GM23338 (cell line): Measurements from ENCODE around the gene FN1. TPM values are rescaled to one million over a fixed set of nuclear protein-coding genes. Genes with fewer than 3 reads are reported as not detected.
A peak's percentile ranks its signal among the peaks of the same experiment; 100 is the strongest.

ENCODE experiments used
- ATAC-seq: fragments of 200-7000 bp; cut with Tn5 transposase; 3 replicates; pipeline ENCODE4 v1.9.1; 2020
- DNase-seq: peaks from one replicate; pipeline ENCODE4 v3.0.0-alpha.2; 2015; ENCODE audit warnings: low spot score
- H2AFZ ChIP-seq: fragments of 200-600 bp; sonication (generic); 2 replicates; pipeline ENCODE4 v1.8.0; 2016; ENCODE audit warnings: antibody characterized with exemption, mild to moderate bottlenecking, moderate library complexity
- H3F3A ChIP-seq: fragments of 200-600 bp; sonication (generic); replicated peaks from 2 replicates; pipeline ENCODE4 v1.8.0; 2017; ENCODE audit warnings: antibody characterized with exemption, mixed run types, low read depth
- H3K27ac ChIP-seq: fragments of 200-600 bp; sonication (generic); 2 replicates; pipeline ENCODE4 v1.6.1; 2016; ENCODE audit warnings: low read depth
- H3K27me3 ChIP-seq: fragments of 200-600 bp; sonication (generic); 2 replicates; pipeline ENCODE4 v1.8.0; 2016; ENCODE audit warnings: mild to moderate bottlenecking, mixed run types, moderate library complexity; ENCODE audit not compliant: insufficient read depth
- H3K36me3 ChIP-seq: fragments of 200-600 bp; sonication (generic); 2 replicates; pipeline ENCODE4 v1.8.0; 2016; ENCODE audit warnings: mild to moderate bottlenecking; ENCODE audit not compliant: insufficient read depth
- H3K4me1 ChIP-seq: fragments of 200-600 bp; sonication (generic); 2 replicates; pipeline ENCODE4 v1.8.0; 2016; ENCODE audit warnings: mild to moderate bottlenecking, moderate library complexity; ENCODE audit not compliant: insufficient read depth
- H3K4me2 ChIP-seq: fragments of 200-600 bp; sonication (generic); 2 replicates; pipeline ENCODE4 v1.7.1; 2017; ENCODE audit warnings: mixed run types
- H3K4me3 ChIP-seq: fragments of 200-600 bp; sonication (generic); 2 replicates; pipeline ENCODE4 v1.6.1; 2016; ENCODE audit warnings: mixed run types
- H3K79me2 ChIP-seq: fragments of 200-600 bp; sonication (generic); replicated peaks from 2 replicates; pipeline ENCODE4 v1.8.0; 2017; ENCODE audit warnings: mild to moderate bottlenecking; ENCODE audit not compliant: insufficient read depth
- H3K9me2 ChIP-seq: fragments of 200-600 bp; sonication (generic); 2 replicates; pipeline ENCODE4 v1.8.0; 2017; ENCODE audit not compliant: insufficient read depth
- H4K20me1 ChIP-seq: fragments of 200-600 bp; sonication (generic); replicated peaks from 2 replicates; pipeline ENCODE4 v1.8.0; 2017; ENCODE audit warnings: mild to moderate bottlenecking; ENCODE audit not compliant: insufficient read depth
- H3K27ac Mint-ChIP-seq: 2 replicates; pipeline ENCODE4 v1.8.0; 2020; ENCODE audit warnings: inconsistent platforms, mild to moderate bottlenecking, moderate library complexity, mixed read lengths
- H3K27me3 Mint-ChIP-seq: 3 replicates; pipeline ENCODE4 v1.8.0; 2022; ENCODE audit warnings: low read depth, mild to moderate bottlenecking, moderate library complexity, mixed read lengths, inconsistent platforms; ENCODE audit not compliant: insufficient read depth, poor library complexity
- H3K36me3 Mint-ChIP-seq: 3 replicates; pipeline ENCODE4 v1.8.0; 2021; ENCODE audit warnings: low read depth, mild to moderate bottlenecking, inconsistent platforms, moderate library complexity, mixed read lengths
- H3K4me1 Mint-ChIP-seq: 3 replicates; pipeline ENCODE4 v1.8.0; 2020; ENCODE audit warnings: mild to moderate bottlenecking, inconsistent platforms, mixed read lengths
- H3K4me3 Mint-ChIP-seq: 3 replicates; pipeline ENCODE4 v1.8.0; 2021; ENCODE audit warnings: moderate library complexity, mild to moderate bottlenecking, inconsistent platforms, mixed read lengths
- H3K9me3 Mint-ChIP-seq: 3 replicates; pipeline ENCODE4 v1.8.0; 2020; ENCODE audit warnings: moderate library complexity, mild to moderate bottlenecking, inconsistent platforms, mixed read lengths
- CREB1 ChIP-seq: fragments of 250-450 bp; sonication (Bioruptor Pico); IDR thresholded peaks from 2 replicates; pipeline ENCODE4 v1.5.0; 2020; ENCODE audit warnings: low read depth, mild to moderate bottlenecking, moderate library complexity
- EZH2phosphoT487 ChIP-seq: fragments of 200-600 bp; sonication (generic); IDR thresholded peaks from one replicate; pipeline ENCODE4 v1.8.1; 2018; ENCODE audit warnings: antibody characterized with exemption; ENCODE audit not compliant: unreplicated experiment
- JUNB ChIP-seq: IDR thresholded peaks from one replicate; pipeline ENCODE4 v1.6.1; 2016; ENCODE audit warnings: antibody characterized with exemption; ENCODE audit not compliant: unreplicated experiment
- POLR2AphosphoS5 ChIP-seq: IDR thresholded peaks from 2 replicates; pipeline ENCODE4 v1.6.1; 2016; ENCODE audit warnings: antibody characterized with exemption, low read depth
- STAT1 ChIP-seq: IDR thresholded peaks from one replicate; pipeline ENCODE4 v1.6.1; 2016; ENCODE audit warnings: antibody characterized with exemption; ENCODE audit not compliant: unreplicated experiment
- ZNF114 ChIP-seq: fragments of 250-450 bp; sonication (Bioruptor Pico); IDR thresholded peaks from 2 replicates; pipeline ENCODE4 v1.5.0; 2020; ENCODE audit warnings: mild to moderate bottlenecking, moderate library complexity
- ZNF331 ChIP-seq: fragments of 250-450 bp; sonication (Bioruptor Pico); IDR thresholded peaks from 2 replicates; pipeline ENCODE4 v1.5.0; 2020; ENCODE audit warnings: low read depth, mild to moderate bottlenecking, moderate library complexity
- polyA plus RNA-seq: library from polyadenylated mRNA; unstranded; fragments of >200 nt; fragmentation: Nextera tagmentation; extraction: Ambion mirVana; gene quantifications from 2 replicates; pipeline ENCODE4 v1.2.1, GENCODE V29; 2016
- total RNA-seq: library from RNA; depleted of rRNA; stranded (reverse); fragments of >200 nt; shearing (Covaris generic); gene quantifications from 2 replicates; pipeline ENCODE4 v1.2.3, GENCODE V29; 2014
- TF ChIP-seq, protein P1 (sequence below), 2 experiments: fragments of 200-600 bp in 1 of 2; sonication (generic) in 1 of 2; conservative IDR thresholded peaks; 2 replicates each; pipeline versions ENCODE4 v1.5.1 to v1.6.1; 2016 to 2017; ENCODE audit warnings: antibody characterized with exemption in 2 of 2, low read depth in 2 of 2, mild to moderate bottlenecking in 2 of 2, moderate library complexity in 1 of 2

Gene FN1
- total and polyA plus RNA-seq, 2 experiments from 2014 or later, result 79.6 to 255 TPM

DNA sequence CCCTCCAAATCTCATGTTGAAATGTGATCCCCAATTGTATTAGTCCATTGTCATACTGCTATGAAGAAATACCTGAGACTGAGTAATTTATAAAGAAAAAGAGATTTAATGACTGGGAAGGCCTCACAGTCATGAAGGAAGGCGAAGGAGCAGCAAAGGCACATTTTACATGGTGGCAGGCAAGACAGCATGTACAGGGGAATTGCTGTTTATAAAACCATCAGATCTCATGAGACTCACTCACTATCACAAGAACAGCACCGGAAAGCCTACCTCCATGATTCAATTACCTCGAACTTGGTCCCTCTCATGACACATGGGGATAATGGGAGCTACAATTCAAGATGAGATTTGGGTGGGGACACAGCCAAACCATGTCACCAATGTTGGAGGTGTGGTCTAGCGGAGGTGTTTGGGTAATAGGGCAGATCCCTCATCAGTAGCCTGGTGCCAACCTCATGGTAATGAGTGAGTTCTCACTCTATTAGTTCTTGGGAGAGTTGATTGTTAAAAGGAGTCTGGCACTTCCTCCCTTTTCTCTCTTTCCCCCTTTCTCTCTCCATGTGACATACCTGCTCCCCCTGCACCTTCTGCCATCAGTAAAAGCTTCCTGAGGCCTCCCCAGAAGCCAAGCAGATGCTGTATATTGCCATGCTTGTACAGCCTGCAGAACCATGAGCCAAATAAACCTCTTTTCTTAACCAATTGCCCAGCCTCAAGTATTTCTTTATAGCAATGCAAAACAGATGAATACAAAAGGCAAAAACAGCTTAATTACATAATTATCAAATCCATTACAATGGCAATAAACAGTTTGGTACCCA, 14.5 kb upstream of the FN1 start:
- H3K27ac Mint-ChIP-seq, result no peak overlapping the region
- Histone ChIP-seq H2AFZ (no peak overlapping the region), H4K20me1 (no peaks in the 10 kb centered on the region), H3K9me2 (no peaks in the 10 kb centered on the region), H3K27ac (no peak overlapping the region), H3F3A (no peaks in the 10 kb centered on the region), H3K27me3 (no peaks in the 10 kb centered on the region), H3K4me2 (no peak overlapping the region), H3K36me3 (no peaks in the 10 kb centered on the region), H3K4me1 (peaks cover 8% of the 10 kb centered on the region), H3K79me2 (no peaks in the 10 kb centered on the region), H3K4me3 (no peak overlapping the region)
- H3K4me1 Mint-ChIP-seq, result peaks cover 9% of the 10 kb centered on the region; the same call in 2 of the 3 replicates
- DNase-seq (no peak), ATAC-seq (no peak)
- H3K9me3 Mint-ChIP-seq, result no peaks in the 10 kb centered on the region; the same call in 2 of the 3 replicates
- no peak overlapping the region for H3K4me3 Mint-ChIP-seq
- H3K27me3 Mint-ChIP-seq, result no peaks in the 10 kb centered on the region
- H3K36me3 Mint-ChIP-seq, result no peaks in the 10 kb centered on the region
- TF ChIP-seq CREB1 (CRISPR knock-in tag) (no peak), EZH2phosphoT487 (no peak)

DNA sequence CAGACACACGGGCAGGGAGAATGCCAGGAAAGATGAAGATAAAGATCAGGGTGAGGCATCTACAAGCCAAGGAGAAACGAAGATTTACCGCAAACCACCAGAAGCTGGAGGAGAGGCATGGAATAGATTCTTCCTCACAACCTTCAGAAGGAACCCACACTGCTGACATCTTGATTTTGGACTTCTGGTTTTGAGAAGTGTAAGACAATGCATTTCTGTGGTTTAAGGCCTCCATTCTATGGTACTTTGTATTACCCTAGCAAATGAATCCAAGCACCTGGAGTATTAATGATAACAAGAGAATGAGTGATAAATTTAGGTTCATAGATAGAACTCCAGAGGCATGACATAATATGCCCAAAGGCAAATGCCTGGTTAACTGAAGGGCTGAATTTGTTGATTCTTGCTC, 11.8 kb upstream of the FN1 start:
- no peak overlapping the region for H3K4me2 ChIP-seq
- no peaks in the 10 kb centered on the region for H3K9me2 ChIP-seq
- H3K27ac ChIP-seq, result no peak overlapping the region
- H3K4me3 ChIP-seq, result no peak overlapping the region
- peak overlapping the region; percentile 90 for H2AFZ ChIP-seq
- no peaks in the 10 kb centered on the region for H4K20me1 ChIP-seq
- no peaks in the 10 kb centered on the region for H3K27me3 ChIP-seq
- no peaks in the 10 kb centered on the region for H3K79me2 ChIP-seq
- H3K27me3 Mint-ChIP-seq, result no peaks in the 10 kb centered on the region
- peaks cover 2% of the 10 kb centered on the region; the same call in 2 of the 3 replicates for H3K4me1 Mint-ChIP-seq
- TF ChIP-seq POLR2AphosphoS5, result no peak
- no peak for TF ChIP-seq JUNB
- TF ChIP-seq ZNF331, result no peak
- TF ChIP-seq EZH2phosphoT487, result no peak
- TF ChIP-seq, protein P1, sequence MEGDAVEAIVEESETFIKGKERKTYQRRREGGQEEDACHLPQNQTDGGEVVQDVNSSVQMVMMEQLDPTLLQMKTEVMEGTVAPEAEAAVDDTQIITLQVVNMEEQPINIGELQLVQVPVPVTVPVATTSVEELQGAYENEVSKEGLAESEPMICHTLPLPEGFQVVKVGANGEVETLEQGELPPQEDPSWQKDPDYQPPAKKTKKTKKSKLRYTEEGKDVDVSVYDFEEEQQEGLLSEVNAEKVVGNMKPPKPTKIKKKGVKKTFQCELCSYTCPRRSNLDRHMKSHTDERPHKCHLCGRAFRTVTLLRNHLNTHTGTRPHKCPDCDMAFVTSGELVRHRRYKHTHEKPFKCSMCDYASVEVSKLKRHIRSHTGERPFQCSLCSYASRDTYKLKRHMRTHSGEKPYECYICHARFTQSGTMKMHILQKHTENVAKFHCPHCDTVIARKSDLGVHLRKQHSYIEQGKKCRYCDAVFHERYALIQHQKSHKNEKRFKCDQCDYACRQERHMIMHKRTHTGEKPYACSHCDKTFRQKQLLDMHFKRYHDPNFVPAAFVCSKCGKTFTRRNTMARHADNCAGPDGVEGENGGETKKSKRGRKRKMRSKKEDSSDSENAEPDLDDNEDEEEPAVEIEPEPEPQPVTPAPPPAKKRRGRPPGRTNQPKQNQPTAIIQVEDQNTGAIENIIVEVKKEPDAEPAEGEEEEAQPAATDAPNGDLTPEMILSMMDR (conservative IDR thresholded peaks at IDR 0.05; ENCODE audit: low read depth in 2 of 2), result no peak
- TF ChIP-seq CREB1 (CRISPR knock-in tag), result no peak
- no peak for TF ChIP-seq ZNF114
- TF ChIP-seq STAT1, result no peak
- no peaks in the 10 kb centered on the region for H3K36me3 ChIP-seq
- DNase-seq (no peak), ATAC-seq (no peak)
- no peaks in the 10 kb centered on the region for H3F3A ChIP-seq
- H3K27ac Mint-ChIP-seq, result no peak overlapping the region
- H3K9me3 Mint-ChIP-seq, result no peaks in the 10 kb centered on the region; the same call in 2 of the 3 replicates
- H3K4me1 ChIP-seq, result 0 out of 2 replicates have a peak, but pooled peaks cover 3% of the 10 kb centered on the region
- H3K4me3 Mint-ChIP-seq, result no peak overlapping the region
- no peaks in the 10 kb centered on the region for H3K36me3 Mint-ChIP-seq
